ENCODE measurements around the gene COBLL1. TPM values are rescaled to one million over a fixed set of nuclear protein-coding genes. Genes with fewer than 3 reads are reported as not detected.

Gene COBLL1
- total and polyA plus RNA-seq, 4 donors, result 16.3 to 114 (median 36.4) TPM

GRCh38 chr2:164688896-164689419 is 152.7 kb downstream of the COBLL1 start:
- no peaks in the 10 kb centered on the region for H3K9me3 ChIP-seq (ENCODE audit: control insufficient read depth in 4 of 4, low read length in 3 of 4)
- TF ChIP-seq FOXA1 (IDR thresholded peaks at IDR 0.05) (no peak), HNF4G (IDR thresholded peaks at IDR 0.05) (no peak), ZBTB33 (IDR thresholded peaks at IDR 0.05) (no peak), GABPA (IDR thresholded peaks at IDR 0.05 in 1 of 2, conservative IDR thresholded peaks at IDR 0.05 in 1 of 2) (no peak), NR2F2 (IDR thresholded peaks at IDR 0.05) (no peak)
- no peak overlapping the region for H3K4me3 ChIP-seq (ENCODE audit: low read depth in 1 of 3, low read length in 3 of 3)
- H3K9ac ChIP-seq (ENCODE audit: low read depth in 1 of 2, low read length in 2 of 2), result no peak overlapping the region
- H3K27me3 ChIP-seq (ENCODE audit: control insufficient read depth in 4 of 4, insufficient read depth in 4 of 4, low read length in 3 of 4), result no peaks in the 10 kb centered on the region
- H3K4me1 ChIP-seq (ENCODE audit: control insufficient read depth in 4 of 4, insufficient read depth in 4 of 4, low read length in 3 of 4), result no peaks in the 10 kb centered on the region
- H3K27ac ChIP-seq (ENCODE audit: low read depth in 1 of 2, low read length in 2 of 2), result no peak overlapping the region
- 87% methylated on average over 1 of the region's 1 CpG for WGBS
- H3K36me3 ChIP-seq (ENCODE audit: control insufficient read depth in 4 of 4, insufficient read depth in 3 of 4, low read depth in 1 of 4, low read length in 3 of 4), result peaks cover 7 to 42% (median 29%) of the 10 kb centered on the region in 4 donors
- no peak for DNase-seq (ENCODE audit: low spot score)

- Histone ChIP-seq H3K36me3 (ENCODE audit: control insufficient read depth in 4 of 4, insufficient read depth in 3 of 4, low read depth in 1 of 4, low read length in 3 of 4) (peaks cover 0 to 5% (median 1%) of the 10 kb centered on the region in 4 donors), H3K9ac (ENCODE audit: low read depth in 1 of 2, low read length in 2 of 2) (no peak overlapping the region), H3K27me3 (ENCODE audit: control insufficient read depth in 4 of 4, insufficient read depth in 4 of 4, low read length in 3 of 4) (no peaks in the 10 kb centered on the region), H3K27ac (ENCODE audit: low read depth in 1 of 2, low read length in 2 of 2) (no peak overlapping the region), H3K4me1 (ENCODE audit: control insufficient read depth in 4 of 4, insufficient read depth in 4 of 4, low read length in 3 of 4) (no peaks in the 10 kb centered on the region), H3K9me3 (ENCODE audit: control insufficient read depth in 4 of 4, low read length in 3 of 4) (no peaks in the 10 kb centered on the region), H3K4me3 (ENCODE audit: low read depth in 1 of 3, low read length in 3 of 3) (no peak overlapping the region)
- TF ChIP-seq TAF1 (conservative IDR thresholded peaks at IDR 0.05) (no peak), ATF3 (IDR thresholded peaks at IDR 0.05) (no peak), CTCF (IDR thresholded peaks at IDR 0.05; ENCODE audit: low read depth, low read length, missing input control) (no peak), YY1 (IDR thresholded peaks at IDR 0.05) (no peak), RXRA (IDR thresholded peaks at IDR 0.05) (no peak)
- 85% methylated on average over 1 of the region's 1 CpG for WGBS
- no peak for DNase-seq (ENCODE audit: low spot score)
These were observed 160.6 kb downstream of the COBLL1 start for GRCh38 chr2:164681009-164681408.

GRCh38 chr2:164678631-164679149 is 162.9 kb downstream of the COBLL1 start:
- Histone ChIP-seq H3K9ac (ENCODE audit: low read depth in 1 of 2, low read length in 2 of 2) (no peak overlapping the region), H3K9me3 (ENCODE audit: control insufficient read depth in 4 of 4, low read length in 3 of 4) (no peaks in the 10 kb centered on the region), H3K27me3 (ENCODE audit: control insufficient read depth in 4 of 4, insufficient read depth in 4 of 4, low read length in 3 of 4) (no peaks in the 10 kb centered on the region), H3K4me1 (ENCODE audit: control insufficient read depth in 4 of 4, insufficient read depth in 4 of 4, low read length in 3 of 4) (peaks cover 0 to 2% (median 0%) of the 10 kb centered on the region in 4 donors), H3K27ac (ENCODE audit: low read depth in 1 of 2, low read length in 2 of 2) (no peak overlapping the region), H3K36me3 (ENCODE audit: control insufficient read depth in 4 of 4, insufficient read depth in 3 of 4, low read depth in 1 of 4, low read length in 3 of 4) (no peaks in the 10 kb centered on the region), H3K4me3 (ENCODE audit: low read depth in 1 of 3, low read length in 3 of 3) (no peak overlapping the region)
- TF ChIP-seq FOXA1 (IDR thresholded peaks at IDR 0.05) (no peak), MAX (IDR thresholded peaks at IDR 0.05) (no peak), YY1 (IDR thresholded peaks at IDR 0.05) (no peak), NR2F2 (IDR thresholded peaks at IDR 0.05) (no peak), ATF3 (IDR thresholded peaks at IDR 0.05) (no peak), EGR1 (IDR thresholded peaks at IDR 0.05; ENCODE audit: low read depth in 2 of 2) (no peak), RAD21 (IDR thresholded peaks at IDR 0.05) (no peak), HNF4G (IDR thresholded peaks at IDR 0.05) (no peak), REST (IDR thresholded peaks at IDR 0.05) (no peak), TAF1 (conservative IDR thresholded peaks at IDR 0.05) (no peak), ZBTB33 (IDR thresholded peaks at IDR 0.05) (no peak), RXRA (IDR thresholded peaks at IDR 0.05) (no peak)
- no peak for DNase-seq (ENCODE audit: low spot score)
- 87% methylated on average over 4 of the region's 4 CpGs for WGBS
